Measurements from ENCODE around the gene LPP. TPM values are rescaled to one million over a fixed set of nuclear protein-coding genes. Genes with fewer than 3 reads are reported as not detected.

Gene LPP
- polyA plus RNA-seq, 3 donors: 14.1 to 23.2 (median 15.3) TPM

- no peak overlapping the region for H3K4me3 Mint-ChIP-seq
- intact Hi-C loops (cut with micrococcal nuclease): no loop called here
- Histone ChIP-seq H3K27me3 (ENCODE audit: control insufficient read depth in 2 of 2, insufficient read depth in 2 of 2, low read length in 2 of 2) (no peaks in the 10 kb centered on the region), H3K4me1 (ENCODE audit: control insufficient read depth in 1 of 2, insufficient read depth in 2 of 2, low read length in 2 of 2) (no peaks in the 10 kb centered on the region), H3K9me3 (replicated peaks in 1 of 2; ENCODE audit: control insufficient read depth in 1 of 2, insufficient read depth in 1 of 2, low read length in 2 of 2) (peaks cover 4 to 6% of the 10 kb centered on the region in 2 donors), H4K20me1 (ENCODE audit: insufficient read depth, low read length) (no peaks in the 10 kb centered on the region), H2AFZ (ENCODE audit: insufficient read depth, low read depth, low read length, poor library complexity, severe bottlenecking) (no peak overlapping the region), H3K27ac (ENCODE audit: low read depth in 1 of 2, low read length in 2 of 2) (no peak overlapping the region), H3K4me3 (replicated peaks in 1 of 3; ENCODE audit: low read depth in 2 of 3, low read length in 3 of 3) (no peak overlapping the region), H3K79me2 (ENCODE audit: insufficient read depth, low read length) (no peaks in the 10 kb centered on the region), H3K36me3 (replicated peaks in 1 of 2; ENCODE audit: control insufficient read depth in 1 of 2, insufficient read depth in 2 of 2, low read length in 2 of 2) (no peaks in the 10 kb centered on the region), H3K9ac (ENCODE audit: insufficient read depth, low read length, poor library complexity, severe bottlenecking) (no peak overlapping the region), H3K4me2 (replicated peaks; ENCODE audit: extremely low read depth, low read length, poor library complexity, severe bottlenecking) (no peak overlapping the region)
- H3K4me1 Mint-ChIP-seq: peaks cover 7% of the 10 kb centered on the region
- 100% methylated on average over 3 of the region's 12 CpGs for WGBS (ENCODE audit: insufficient coverage)
- no peak for TF ChIP-seq CTCF (IDR thresholded peaks at IDR 0.05)
- H3K9me3 Mint-ChIP-seq: peaks cover 3 to 10% (median 5%) of the 10 kb centered on the region in 7 donors
- DNase-seq: no peak
- H3K36me3 Mint-ChIP-seq: peaks cover 1 to 2% of the 10 kb centered on the region in 2 donors
- no peak overlapping the region for H3K27ac Mint-ChIP-seq
- peaks cover 0 to 1% (median under 1%) of the 10 kb centered on the region in 3 donors for H3K27me3 Mint-ChIP-seq (ENCODE audit: low read depth in 3 of 3)
Observed at GRCh38 chr3:188925376-188925775, 771.4 kb downstream of the LPP start.

DNA sequence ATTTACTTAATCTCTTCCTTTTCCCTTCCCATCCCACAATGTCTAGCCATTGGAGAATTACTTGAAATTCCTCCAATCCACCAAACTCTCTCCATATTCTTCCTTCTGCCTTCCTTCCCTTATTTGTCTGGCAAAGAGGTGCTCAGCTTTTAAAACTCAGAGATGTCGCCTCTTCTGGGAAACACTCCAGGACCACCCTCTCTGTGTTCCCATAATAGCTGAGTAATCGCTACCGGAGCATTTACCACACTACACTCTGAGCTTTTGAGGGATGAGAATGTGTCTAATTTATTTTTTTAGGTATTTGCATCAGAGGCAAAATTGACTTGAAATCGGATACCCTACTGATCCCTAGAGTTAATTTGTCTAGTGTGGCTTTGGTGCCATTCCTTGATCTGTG lies 772.2 kb downstream of the LPP start:
- Mint-ChIP-seq H3K27me3 (ENCODE audit: low read depth in 3 of 3) (peaks cover 0 to 4% (median 1%) of the 10 kb centered on the region in 3 donors), H3K9me3 (peaks cover 0 to 4% (median 0%) of the 10 kb centered on the region in 7 donors), H3K4me3 (no peak overlapping the region), H3K36me3 (peaks cover 0 to 2% of the 10 kb centered on the region in 2 donors), H3K4me1 (peaks cover 10% of the 10 kb centered on the region), H3K27ac (no peak overlapping the region)
- Histone ChIP-seq H3K79me2 (ENCODE audit: insufficient read depth, low read length) (no peaks in the 10 kb centered on the region), H3K9me3 (replicated peaks in 1 of 2; ENCODE audit: control insufficient read depth in 1 of 2, insufficient read depth in 1 of 2, low read length in 2 of 2) (no peaks in the 10 kb centered on the region), H3K9ac (ENCODE audit: insufficient read depth, low read length, poor library complexity, severe bottlenecking) (no peak overlapping the region), H3K27me3 (ENCODE audit: control insufficient read depth in 2 of 2, insufficient read depth in 2 of 2, low read length in 2 of 2) (no peaks in the 10 kb centered on the region), H3K27ac (ENCODE audit: low read depth in 1 of 2, low read length in 2 of 2) (no peak overlapping the region), H2AFZ (ENCODE audit: insufficient read depth, low read depth, low read length, poor library complexity, severe bottlenecking) (no peak overlapping the region), H4K20me1 (ENCODE audit: insufficient read depth, low read length) (no peaks in the 10 kb centered on the region), H3K4me2 (replicated peaks; ENCODE audit: extremely low read depth, low read length, poor library complexity, severe bottlenecking) (no peak overlapping the region), H3K36me3 (replicated peaks in 1 of 2; ENCODE audit: control insufficient read depth in 1 of 2, insufficient read depth in 2 of 2, low read length in 2 of 2) (no peaks in the 10 kb centered on the region), H3K4me1 (ENCODE audit: control insufficient read depth in 1 of 2, insufficient read depth in 2 of 2, low read length in 2 of 2) (no peaks in the 10 kb centered on the region), H3K4me3 (replicated peaks in 1 of 3; ENCODE audit: low read depth in 2 of 3, low read length in 3 of 3) (no peak overlapping the region)
- intact Hi-C loops (cut with micrococcal nuclease): no loop called here
- no peak for TF ChIP-seq CTCF (IDR thresholded peaks at IDR 0.05)
- no CpG with 5 or more reads among the region's 4 CpGs for WGBS (ENCODE audit: insufficient coverage)
- no peak for DNase-seq

All from CD14-positive monocyte (primary cell).